ENCODE data around the gene APOA5.
"Not testable (repeated sequence)": the region's sequence is repeated elsewhere in the genome, so short reads cannot be mapped to it uniquely, and the experiment has no call there.

The APOA5 gene

DNA sequence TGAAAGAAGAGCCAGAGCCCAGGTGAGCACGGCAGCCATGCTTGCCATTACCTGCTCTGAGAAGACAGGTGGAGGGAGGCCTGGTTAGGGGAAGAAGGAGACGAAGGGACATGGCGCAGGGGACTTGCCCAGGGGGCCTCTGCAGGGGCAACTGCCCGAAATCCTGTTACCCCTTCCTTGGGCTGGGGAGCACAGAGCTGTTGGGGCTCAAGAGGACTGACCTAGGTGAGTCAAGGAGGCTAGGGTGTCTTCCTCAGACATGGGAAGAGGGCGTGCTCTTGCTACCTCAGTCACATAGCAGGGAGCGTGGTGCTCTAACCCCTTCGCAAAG, at the start of gene APOA5:
TSS of gene APOA5 (minus strand) at position 67 of the 331 bp plus-strand sequence. CDS start at position 48, 19 bp downstream.
- no peak for DNase-seq (ENCODE audit: low read depth in 2 of 2)

DNA sequence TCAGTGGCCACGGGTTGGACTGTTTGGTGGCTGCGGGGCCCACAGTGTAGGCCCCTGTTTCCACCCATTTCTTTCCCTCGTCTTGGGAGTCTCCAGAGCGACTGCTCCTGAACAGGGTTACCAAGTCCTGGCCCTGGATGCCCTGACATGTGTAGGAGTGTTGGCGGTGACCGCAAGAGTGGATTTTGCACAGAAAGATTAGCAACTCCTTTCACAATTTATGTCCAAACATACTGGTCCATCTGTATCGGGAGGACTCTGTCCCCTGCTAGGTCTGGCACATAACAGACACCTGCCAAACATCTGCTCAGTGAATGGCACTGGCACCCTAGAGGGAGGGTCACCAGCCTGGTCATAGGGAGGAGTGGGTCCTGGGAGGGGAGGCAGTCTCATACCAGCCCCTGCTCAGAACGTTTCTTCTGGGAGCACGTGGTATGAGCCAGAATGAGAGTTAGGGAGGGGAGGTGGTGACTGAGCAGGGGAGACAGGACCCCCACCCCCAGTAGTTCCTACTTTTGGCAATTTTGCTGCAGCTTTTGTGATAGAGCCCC, 49.1 kb upstream of the APOA5 start:
- DNase-seq (ENCODE audit: low read depth in 2 of 2), result no peak

DNA sequence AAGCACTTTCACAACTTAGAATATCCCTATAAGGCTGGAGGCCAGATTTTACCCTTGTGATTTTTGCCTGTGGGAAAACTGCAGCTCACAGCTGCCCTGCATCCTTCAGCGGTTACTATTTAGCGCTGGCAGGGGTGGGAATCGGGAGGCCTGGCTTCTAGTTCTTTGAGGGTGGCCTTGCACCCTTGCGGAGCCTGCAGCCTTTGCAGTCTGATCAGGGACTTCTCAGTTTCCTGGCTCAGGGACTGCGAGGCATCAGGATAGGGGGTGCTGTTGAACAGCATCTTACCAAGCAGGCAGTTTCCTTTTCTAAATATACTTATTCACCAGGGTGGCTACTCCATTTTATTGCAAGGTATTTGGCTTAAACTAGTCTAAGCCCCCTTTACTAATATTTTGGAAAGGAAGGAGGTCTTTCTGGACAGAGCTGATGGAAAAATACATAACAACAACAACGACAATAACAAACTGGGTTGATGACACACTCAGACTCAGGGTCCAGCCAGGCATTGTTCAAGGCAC, 48.6 kb upstream of the APOA5 start:
- no peak for DNase-seq (ENCODE audit: low read depth in 2 of 2)

- DNase-seq (ENCODE audit: low read depth in 2 of 2), result no peak
Measured at GRCh38 chr11:116838321-116839084, 46.8 kb upstream of the APOA5 start.

GRCh38 chr11:116837231-116838091, 45.8 kb upstream of the APOA5 start, which contains the start of gene APOA1:
Gene APOA1, minus strand, starts transcription at chr11:116837622. Its CDS starts 235 bp downstream, at chr11:116837387.
- no peak for DNase-seq (ENCODE audit: low read depth in 2 of 2)

GRCh38 chr11:116836632-116836991, 44.9 kb upstream of the APOA5 start:
- DNase-seq (ENCODE audit: low read depth in 2 of 2), result no peak

- peak; percentile 88 to 89 for DNase-seq (ENCODE audit: low read depth in 2 of 2)
Measured at GRCh38 chr11:116835791-116836631, 44.3 kb upstream of the APOA5 start.

GRCh38 chr11:116835042-116835772, 43.5 kb upstream of the APOA5 start:
- no peak for DNase-seq (ENCODE audit: low read depth in 2 of 2)

GRCh38 chr11:116834535-116835041, 42.9 kb upstream of the APOA5 start:
- DNase-seq (ENCODE audit: low read depth in 2 of 2), result not testable (repeated sequence)

DNA sequence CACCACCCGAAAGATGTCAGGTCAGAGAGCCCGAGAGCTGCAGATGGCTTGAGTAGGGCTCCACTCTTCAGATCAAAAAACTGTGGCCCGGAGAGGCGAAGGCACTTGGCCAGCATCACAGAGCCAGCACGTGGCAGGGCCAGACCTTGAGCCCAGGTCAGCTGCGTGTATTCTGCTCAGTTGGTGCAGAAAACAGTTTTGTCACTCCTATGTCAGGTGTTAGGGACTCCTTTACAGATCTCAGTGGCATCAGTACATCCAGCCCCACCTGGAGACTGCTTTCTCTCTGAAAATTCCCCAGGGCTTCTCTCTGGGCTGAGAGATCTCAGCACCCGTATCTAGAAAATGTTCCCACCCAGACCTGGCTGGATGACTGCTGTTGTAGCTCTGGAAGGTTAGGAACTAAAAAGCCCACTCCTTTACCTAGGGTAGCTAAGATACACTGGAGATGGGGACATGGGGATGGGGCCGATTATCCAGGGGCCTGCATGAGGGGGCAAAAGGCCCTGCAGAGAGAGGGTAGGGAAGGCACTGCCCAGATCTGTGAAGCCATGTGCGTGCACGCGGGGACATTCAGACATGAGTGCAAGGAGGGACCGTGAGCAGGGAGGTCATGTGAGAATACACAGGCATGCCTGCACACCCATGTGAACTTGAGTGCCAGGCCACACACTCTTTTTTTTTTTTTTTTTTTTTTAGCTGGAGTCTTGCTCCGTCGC, 42.3 kb upstream of the APOA5 start:
- DNase-seq (ENCODE audit: low read depth in 2 of 2), result no peak

- DNase-seq (ENCODE audit: low read depth in 2 of 2), result no peak
Measured at GRCh38 chr11:116833491-116833815, 41.8 kb upstream of the APOA5 start.

GRCh38 chr11:116832350-116833290, 40.9 kb upstream of the APOA5 start:
- DNase-seq (ENCODE audit: low read depth in 2 of 2), result no peak

DNA sequence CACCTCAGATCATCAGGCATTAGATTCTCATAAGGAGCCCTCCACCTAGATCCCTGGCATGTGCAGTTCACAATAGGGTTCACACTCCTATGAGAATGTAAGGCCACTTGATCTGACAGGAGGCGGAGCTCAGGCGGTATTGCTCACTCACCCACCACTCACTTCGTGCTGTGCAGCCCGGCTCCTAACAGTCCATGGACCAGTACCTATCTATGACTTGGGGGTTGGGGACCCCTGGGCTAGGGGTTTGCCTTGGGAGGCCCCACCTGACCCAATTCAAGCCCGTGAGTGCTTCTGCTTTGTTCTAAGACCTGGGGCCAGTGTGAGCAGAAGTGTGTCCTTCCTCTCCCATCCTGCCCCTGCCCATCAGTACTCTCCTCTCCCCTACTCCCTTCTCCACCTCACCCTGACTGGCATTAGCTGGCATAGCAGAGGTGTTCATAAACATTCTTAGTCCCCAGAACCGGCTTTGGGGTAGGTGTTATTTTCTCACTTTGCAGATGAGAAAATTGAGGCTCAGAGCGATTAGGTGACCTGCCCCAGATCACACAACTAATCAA, 40.2 kb upstream of the APOA5 start:
- no peak for DNase-seq (ENCODE audit: low read depth in 2 of 2)

GRCh38 chr11:116830184-116830912, 38.7 kb upstream of the APOA5 start:
- no peak for DNase-seq (ENCODE audit: low read depth in 2 of 2)

DNA sequence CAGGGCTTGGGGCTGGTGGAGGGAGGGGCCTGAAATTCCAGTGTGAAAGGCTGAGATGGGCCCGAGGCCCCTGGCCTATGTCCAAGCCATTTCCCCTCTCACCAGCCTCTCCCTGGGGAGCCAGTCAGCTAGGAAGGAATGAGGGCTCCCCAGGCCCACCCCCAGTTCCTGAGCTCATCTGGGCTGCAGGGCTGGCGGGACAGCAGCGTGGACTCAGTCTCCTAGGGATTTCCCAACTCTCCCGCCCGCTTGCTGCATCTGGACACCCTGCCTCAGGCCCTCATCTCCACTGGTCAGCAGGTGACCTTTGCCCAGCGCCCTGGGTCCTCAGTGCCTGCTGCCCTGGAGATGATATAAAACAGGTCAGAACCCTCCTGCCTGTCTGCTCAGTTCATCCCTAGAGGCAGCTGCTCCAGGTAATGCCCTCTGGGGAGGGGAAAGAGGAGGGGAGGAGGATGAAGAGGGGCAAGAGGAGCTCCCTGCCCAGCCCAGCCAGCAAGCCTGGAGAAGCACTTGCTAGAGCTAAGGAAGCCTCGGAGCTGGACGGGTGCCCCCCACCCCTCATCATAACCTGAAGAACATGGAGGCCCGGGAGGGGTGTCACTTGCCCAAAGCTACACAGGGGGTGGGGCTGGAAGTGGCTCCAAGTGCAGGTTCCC, 38.0 kb upstream of the APOA5 start, which contains the start of gene APOC3:
TSS of gene APOC3 (plus strand) at position 383 of the 659 bp plus-strand sequence. CDS start 676 bp downstream, outside the sequence.
- DNase-seq (ENCODE audit: low read depth in 2 of 2), result peak; percentile 34 to 42

DNA sequence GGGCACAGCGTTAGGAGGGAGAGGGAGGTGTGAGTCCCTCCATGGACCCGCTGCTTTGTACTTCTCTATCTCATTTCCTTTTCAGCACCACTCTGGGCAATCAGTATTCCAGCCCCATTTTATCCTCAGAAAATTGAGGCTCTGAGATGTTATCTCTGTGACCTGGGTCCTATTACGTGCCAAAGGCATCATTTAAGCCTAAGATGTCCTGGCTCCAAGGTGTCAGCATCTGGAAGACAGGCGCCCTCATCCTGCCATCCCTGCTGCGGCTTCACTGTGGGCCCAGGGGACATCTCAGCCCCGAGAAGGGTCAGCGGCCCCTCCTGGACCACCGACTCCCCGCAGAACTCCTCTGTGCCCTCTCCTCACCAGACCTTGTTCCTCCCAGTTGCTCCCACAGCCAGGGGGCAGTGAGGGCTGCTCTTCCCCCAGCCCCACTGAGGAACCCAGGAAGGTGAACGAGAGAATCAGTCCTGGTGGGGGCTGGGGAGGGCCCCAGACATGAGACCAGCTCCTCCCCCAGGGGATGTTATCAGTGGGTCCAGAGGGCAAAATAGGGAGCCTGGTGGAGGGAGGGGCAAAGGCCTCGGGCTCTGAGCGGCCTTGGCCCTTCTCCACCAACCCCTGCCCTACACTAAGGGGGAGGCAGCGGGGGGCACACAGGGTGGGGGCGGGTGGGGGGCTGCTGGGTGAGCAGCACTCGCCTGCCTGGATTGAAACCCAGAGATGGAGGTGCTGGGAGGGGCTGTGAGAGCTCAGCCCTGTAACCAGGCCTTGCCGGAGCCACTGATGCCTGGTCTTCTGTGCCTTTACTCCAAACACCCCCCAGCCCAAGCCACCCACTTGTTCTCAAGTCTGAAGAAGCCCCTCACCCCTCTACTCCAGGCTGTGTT, 37.2 kb upstream of the APOA5 start:
- DNase-seq (ENCODE audit: low read depth in 2 of 2), result no peak

Data from fibroblast of skin of left quadriceps (primary cell).